ENCODE measurements around the gene HOMER3. TPM values are rescaled to one million over a fixed set of nuclear protein-coding genes. Genes with fewer than 3 reads are reported as not detected.
A peak's percentile ranks its signal among the peaks of the same experiment; 100 is the strongest.
"Not testable (repeated sequence)": the region's sequence is repeated elsewhere in the genome, so short reads cannot be mapped to it uniquely, and the experiment has no call there.

HOMER3 gene
- total RNA-seq, 1 donor from 2014 or later: 106 TPM

GRCh38 chr19:18919900-18920214 lies 21.2 kb downstream of the HOMER3 start:
- no peak for DNase-seq (ENCODE audit: low read depth)
- no peak for TF ChIP-seq CTCF (conservative IDR thresholded peaks at IDR 0.05; ENCODE audit: low read depth, low read length)
- H3K4me3 ChIP-seq (ENCODE audit: low read depth, low read length): peak overlapping the region; percentile 86

GRCh38 chr19:18919086-18919899 lies 21.7 kb downstream of the HOMER3 start, which contains the start of the genes COPE and DDX49:
Gene COPE (minus strand): TSS chr19:18919387. CDS start chr19:18919348, 39 bp downstream.
Gene DDX49 (plus strand): TSS chr19:18919715. CDS start chr19:18919742, 27 bp downstream.
- TF ChIP-seq CTCF (conservative IDR thresholded peaks at IDR 0.05; ENCODE audit: low read depth, low read length): no peak
- peak within 1 kb of the TSS; percentile 86 for H3K4me3 ChIP-seq (ENCODE audit: low read depth, low read length)
- DNase-seq (ENCODE audit: low read depth): peak; percentile 98

GRCh38 chr19:18917593-18917992 lies 23.4 kb downstream of the HOMER3 start:
- H3K4me3 ChIP-seq (ENCODE audit: low read depth, low read length): peak overlapping the region; percentile 86
- not testable (repeated sequence) for DNase-seq (ENCODE audit: low read depth)

GRCh38 chr19:18915639-18916038 lies 25.4 kb downstream of the HOMER3 start:
- peak; percentile 57 for TF ChIP-seq CTCF (conservative IDR thresholded peaks at IDR 0.05; ENCODE audit: low read depth, low read length)
- DNase-seq (ENCODE audit: low read depth): no peak
- no peak overlapping the region for H3K4me3 ChIP-seq (ENCODE audit: low read depth, low read length)

GRCh38 chr19:18913466-18913865 lies 27.6 kb downstream of the HOMER3 start:
- no peak overlapping the region for H3K4me3 ChIP-seq (ENCODE audit: low read depth, low read length)
- DNase-seq (ENCODE audit: low read depth): no peak
- TF ChIP-seq CTCF (conservative IDR thresholded peaks at IDR 0.05; ENCODE audit: low read depth, low read length): no peak

GRCh38 chr19:18912933-18913332 lies 28.1 kb downstream of the HOMER3 start:
- no peak for TF ChIP-seq CTCF (conservative IDR thresholded peaks at IDR 0.05; ENCODE audit: low read depth, low read length)
- DNase-seq (ENCODE audit: low read depth): no peak

GRCh38 chr19:18910801-18911436 lies 30.1 kb downstream of the HOMER3 start:
- H3K4me3 ChIP-seq (ENCODE audit: low read depth, low read length): no peak overlapping the region
- no peak for DNase-seq (ENCODE audit: low read depth)
- TF ChIP-seq CTCF (conservative IDR thresholded peaks at IDR 0.05; ENCODE audit: low read depth, low read length): no peak

More at GRCh38 chr19:18912933-18913332, 28.1 kb downstream of the HOMER3 start:
- no peak overlapping the region for H3K4me3 ChIP-seq (ENCODE audit: low read depth, low read length)
